ENCODE results near the gene CEP135. TPM values are rescaled to one million over a fixed set of nuclear protein-coding genes. Genes with fewer than 3 reads are reported as not detected.

CEP135 gene
- total and polyA plus RNA-seq, 4 donors: 1.1 to 13.5 (median 7.2) TPM

- no peak for ATAC-seq (ENCODE audit: low FRiP score)
- 44 to 47% methylated on average over 6 of the region's 6 CpGs for WGBS, 2 donors
These were observed 36.5 kb upstream of the CEP135 start for GRCh38 chr4:55912249-55912648.

GRCh38 chr4:55920571-55920970 is 28.2 kb upstream of the CEP135 start:
- no peaks in the 10 kb centered on the region for H3K27me3 ChIP-seq (ENCODE audit: control insufficient read depth in 1 of 2, insufficient read depth in 2 of 2, low read length in 1 of 2)
- no peaks in the 10 kb centered on the region for H3K36me3 ChIP-seq (ENCODE audit: control insufficient read depth in 1 of 2, insufficient read depth in 2 of 2, low read length in 1 of 2)
- WGBS, 2 donors: 58 to 66% methylated on average over 5 of the region's 5 CpGs
- H3K9me3 ChIP-seq (ENCODE audit: control insufficient read depth, low read length): no peaks in the 10 kb centered on the region
- H3K4me1 ChIP-seq (ENCODE audit: control insufficient read depth in 1 of 2, insufficient read depth in 2 of 2, low read length in 2 of 2): no peaks in the 10 kb centered on the region
- DNase-seq (peak in 1 of 2 donors; percentile 45), ATAC-seq (ENCODE audit: low FRiP score) (no peak)
- intact Hi-C loops (cut with DNase I): no loop called here
- H3K27ac ChIP-seq (ENCODE audit: low read depth in 1 of 2, low read length in 2 of 2): no peak overlapping the region
- H3K4me3 ChIP-seq (ENCODE audit: low read length in 2 of 2): no peak overlapping the region

More at GRCh38 chr4:55912249-55912648, 36.5 kb upstream of the CEP135 start:
- H3K9me3 ChIP-seq (ENCODE audit: control insufficient read depth, low read length): no peaks in the 10 kb centered on the region
- no peak overlapping the region for H3K27ac ChIP-seq (ENCODE audit: low read depth in 1 of 2, low read length in 2 of 2)
- no peaks in the 10 kb centered on the region for H3K27me3 ChIP-seq (ENCODE audit: control insufficient read depth in 1 of 2, insufficient read depth in 2 of 2, low read length in 1 of 2)
- DNase-seq: no peak
- H3K4me1 ChIP-seq (ENCODE audit: control insufficient read depth in 1 of 2, insufficient read depth in 2 of 2, low read length in 2 of 2): no peaks in the 10 kb centered on the region
- intact Hi-C loops (cut with DNase I): no loop called here
- H3K4me3 ChIP-seq (ENCODE audit: low read length in 2 of 2): no peak overlapping the region
- no peaks in the 10 kb centered on the region for H3K36me3 ChIP-seq (ENCODE audit: control insufficient read depth in 1 of 2, insufficient read depth in 2 of 2, low read length in 1 of 2)

DNA sequence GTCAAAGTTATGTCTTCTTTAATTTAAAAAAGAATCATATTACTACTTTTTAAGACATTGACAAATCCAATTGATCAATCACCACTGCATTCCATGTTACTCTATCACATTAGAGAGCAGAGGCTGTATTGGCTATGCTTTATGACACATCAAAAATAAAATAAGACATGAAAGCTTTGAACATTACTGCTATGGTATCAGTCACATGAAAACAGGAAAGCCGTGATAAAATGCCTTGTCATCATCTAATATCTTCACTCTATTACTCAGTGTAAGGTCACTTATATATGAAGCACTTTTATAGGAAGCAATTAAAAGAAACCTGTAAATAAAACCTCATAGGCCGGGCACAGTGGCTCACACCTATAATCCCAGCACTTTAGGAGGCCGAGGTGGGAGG is 27.7 kb upstream of the CEP135 start:
- no peaks in the 10 kb centered on the region for H3K36me3 ChIP-seq (ENCODE audit: control insufficient read depth in 1 of 2, insufficient read depth in 2 of 2, low read length in 1 of 2)
- H3K9me3 ChIP-seq (ENCODE audit: control insufficient read depth, low read length): no peaks in the 10 kb centered on the region
- DNase-seq (no peak), ATAC-seq (ENCODE audit: low FRiP score) (no peak)
- 85 to 90% methylated on average over 3 of the region's 3 CpGs for WGBS, 2 donors
- no peak overlapping the region for H3K27ac ChIP-seq (ENCODE audit: low read depth in 1 of 2, low read length in 2 of 2)
- H3K4me3 ChIP-seq (ENCODE audit: low read length in 2 of 2): no peak overlapping the region
- no peaks in the 10 kb centered on the region for H3K4me1 ChIP-seq (ENCODE audit: control insufficient read depth in 1 of 2, insufficient read depth in 2 of 2, low read length in 2 of 2)
- intact Hi-C loops (cut with DNase I): no loop called here
- no peaks in the 10 kb centered on the region for H3K27me3 ChIP-seq (ENCODE audit: control insufficient read depth in 1 of 2, insufficient read depth in 2 of 2, low read length in 1 of 2)

DNA sequence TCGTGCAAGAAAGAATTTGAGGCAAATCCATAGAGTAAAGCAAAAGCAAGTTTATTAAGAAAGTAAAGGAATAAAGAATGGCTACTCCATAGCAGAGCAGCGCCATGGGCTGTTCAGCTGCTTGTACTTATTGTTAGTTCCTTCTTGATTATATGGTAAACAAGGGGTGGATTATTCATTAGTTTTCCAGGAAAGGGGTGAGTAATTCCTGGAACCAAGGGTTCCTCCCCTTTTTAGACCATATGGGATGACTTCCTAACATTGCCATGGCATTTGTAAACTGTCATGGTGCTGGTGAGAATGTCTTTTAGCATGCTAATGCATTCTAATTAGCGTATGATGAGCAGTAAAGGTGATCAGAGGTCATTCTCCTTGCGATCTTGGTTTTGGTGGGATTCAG is 23.5 kb upstream of the CEP135 start:
- H3K27me3 ChIP-seq (ENCODE audit: control insufficient read depth in 1 of 2, insufficient read depth in 2 of 2, low read length in 1 of 2): no peaks in the 10 kb centered on the region
- no peaks in the 10 kb centered on the region for H3K4me1 ChIP-seq (ENCODE audit: control insufficient read depth in 1 of 2, insufficient read depth in 2 of 2, low read length in 2 of 2)
- H3K27ac ChIP-seq (ENCODE audit: low read depth in 1 of 2, low read length in 2 of 2): no peak overlapping the region
- intact Hi-C loops (cut with DNase I): no loop called here
- ATAC-seq (ENCODE audit: low FRiP score) (no peak), DNase-seq (no peak)
- H3K36me3 ChIP-seq (ENCODE audit: control insufficient read depth in 1 of 2, insufficient read depth in 2 of 2, low read length in 1 of 2): no peaks in the 10 kb centered on the region
- WGBS, 2 donors: 68 to 73% methylated on average over 4 of the region's 4 CpGs
- no peak overlapping the region for H3K4me3 ChIP-seq (ENCODE audit: low read length in 2 of 2)
- H3K9me3 ChIP-seq (ENCODE audit: control insufficient read depth, low read length): no peaks in the 10 kb centered on the region

GRCh38 chr4:55926610-55927009 is 22.1 kb upstream of the CEP135 start:
- no peaks in the 10 kb centered on the region for H3K27me3 ChIP-seq (ENCODE audit: control insufficient read depth in 1 of 2, insufficient read depth in 2 of 2, low read length in 1 of 2)
- no peak overlapping the region for H3K4me3 ChIP-seq (ENCODE audit: low read length in 2 of 2)
- ATAC-seq (ENCODE audit: low FRiP score): no peak
- no peaks in the 10 kb centered on the region for H3K9me3 ChIP-seq (ENCODE audit: control insufficient read depth, low read length)
- DNase-seq: no peak
- H3K4me1 ChIP-seq (ENCODE audit: control insufficient read depth in 1 of 2, insufficient read depth in 2 of 2, low read length in 2 of 2): no peaks in the 10 kb centered on the region
- H3K27ac ChIP-seq (ENCODE audit: low read depth in 1 of 2, low read length in 2 of 2): no peak overlapping the region
- intact Hi-C loops (cut with DNase I): no loop called here
- H3K36me3 ChIP-seq (ENCODE audit: control insufficient read depth in 1 of 2, insufficient read depth in 2 of 2, low read length in 1 of 2): no peaks in the 10 kb centered on the region

GRCh38 chr4:55927803-55928437 is 20.8 kb upstream of the CEP135 start:
- Histone ChIP-seq H3K36me3 (ENCODE audit: control insufficient read depth in 1 of 2, insufficient read depth in 2 of 2, low read length in 1 of 2) (no peaks in the 10 kb centered on the region), H3K4me3 (ENCODE audit: low read length in 2 of 2) (no peak overlapping the region), H3K9me3 (ENCODE audit: control insufficient read depth, low read length) (no peaks in the 10 kb centered on the region), H3K27me3 (ENCODE audit: control insufficient read depth in 1 of 2, insufficient read depth in 2 of 2, low read length in 1 of 2) (no peaks in the 10 kb centered on the region), H3K4me1 (ENCODE audit: control insufficient read depth in 1 of 2, insufficient read depth in 2 of 2, low read length in 2 of 2) (no peaks in the 10 kb centered on the region), H3K27ac (ENCODE audit: low read depth in 1 of 2, low read length in 2 of 2) (no peak overlapping the region)
- no peak for DNase-seq
- intact Hi-C loops (cut with DNase I): no loop called here
- no peak for ATAC-seq (ENCODE audit: low FRiP score)
- WGBS, 2 donors: 79 to 84% methylated on average over 2 of the region's 2 CpGs

DNA sequence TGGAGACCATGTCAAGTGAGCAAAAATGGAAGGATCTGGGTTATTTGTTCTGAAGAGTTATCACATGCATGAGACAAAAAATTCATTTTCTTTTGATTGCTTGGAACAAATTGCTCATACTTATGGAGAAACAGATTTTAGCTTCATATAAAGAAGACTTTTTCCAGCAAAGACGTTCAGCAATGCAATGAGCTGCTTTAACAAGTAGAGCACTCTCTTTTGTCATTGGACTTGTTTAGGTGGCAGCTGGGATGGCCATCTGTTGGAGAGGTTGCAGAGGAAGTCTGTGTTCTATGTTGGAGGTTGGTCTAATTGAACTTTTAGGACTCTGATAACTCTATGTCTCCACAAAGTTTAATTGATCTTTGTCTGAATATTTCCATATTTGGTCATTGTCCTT is 19.9 kb upstream of the CEP135 start:
- no peaks in the 10 kb centered on the region for H3K9me3 ChIP-seq (ENCODE audit: control insufficient read depth, low read length)
- no peak for DNase-seq
- intact Hi-C loops (cut with DNase I): no loop called here
- H3K27me3 ChIP-seq (ENCODE audit: control insufficient read depth in 1 of 2, insufficient read depth in 2 of 2, low read length in 1 of 2): no peaks in the 10 kb centered on the region
- H3K27ac ChIP-seq (ENCODE audit: low read depth in 1 of 2, low read length in 2 of 2): no peak overlapping the region
- H3K4me3 ChIP-seq (ENCODE audit: low read length in 2 of 2): no peak overlapping the region
- no peaks in the 10 kb centered on the region for H3K4me1 ChIP-seq (ENCODE audit: control insufficient read depth in 1 of 2, insufficient read depth in 2 of 2, low read length in 2 of 2)
- H3K36me3 ChIP-seq (ENCODE audit: control insufficient read depth in 1 of 2, insufficient read depth in 2 of 2, low read length in 1 of 2): no peaks in the 10 kb centered on the region
- 64 to 66% methylated on average over 1 of the region's 1 CpG for WGBS, 2 donors
- no peak for ATAC-seq (ENCODE audit: low FRiP score)

DNA sequence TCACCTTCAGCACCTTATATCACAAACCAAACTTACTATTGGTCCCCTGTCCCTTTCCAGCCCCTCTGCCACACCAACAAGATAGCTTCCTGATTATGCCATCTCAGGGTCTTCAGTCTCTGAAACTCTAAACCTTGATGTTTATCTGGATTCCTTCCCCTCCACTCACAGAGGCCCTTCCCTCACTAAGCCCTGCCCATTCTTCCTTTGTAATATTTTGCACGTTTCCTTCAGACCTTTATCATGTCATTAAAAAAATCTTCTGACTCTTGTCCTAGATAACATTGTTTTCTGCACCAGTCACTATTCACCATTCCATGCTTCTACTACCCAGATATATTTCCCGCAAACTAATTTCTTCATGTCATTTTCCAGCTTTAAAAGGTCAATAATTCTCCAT is 17.7 kb upstream of the CEP135 start:
- 60 to 67% methylated on average over 2 of the region's 2 CpGs for WGBS, 2 donors
- no peaks in the 10 kb centered on the region for H3K4me1 ChIP-seq (ENCODE audit: control insufficient read depth in 1 of 2, insufficient read depth in 2 of 2, low read length in 2 of 2)
- no peaks in the 10 kb centered on the region for H3K27me3 ChIP-seq (ENCODE audit: control insufficient read depth in 1 of 2, insufficient read depth in 2 of 2, low read length in 1 of 2)

DNA sequence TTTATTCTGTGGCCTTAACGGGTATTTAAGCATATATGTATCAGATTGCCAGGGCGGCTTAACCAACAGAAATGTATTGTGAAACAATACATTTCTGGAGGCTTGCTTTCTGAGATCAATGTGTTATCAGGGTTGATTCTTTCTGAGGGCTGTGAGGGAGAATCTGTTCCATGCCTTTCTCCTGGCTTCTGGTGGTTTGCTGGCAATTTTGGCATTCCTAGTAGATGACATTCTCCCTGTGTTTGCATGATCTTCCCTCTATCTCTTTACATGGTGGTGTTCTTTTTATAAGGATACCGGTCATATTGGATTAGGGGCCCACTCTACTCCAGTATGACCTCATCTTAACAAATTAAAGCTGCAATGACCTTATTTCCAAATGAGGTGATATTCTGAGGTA is 16.9 kb upstream of the CEP135 start:
- DNase-seq (no peak), ATAC-seq (ENCODE audit: low FRiP score) (no peak)
- Histone ChIP-seq H3K4me1 (ENCODE audit: control insufficient read depth in 1 of 2, insufficient read depth in 2 of 2, low read length in 2 of 2) (no peaks in the 10 kb centered on the region), H3K36me3 (ENCODE audit: control insufficient read depth in 1 of 2, insufficient read depth in 2 of 2, low read length in 1 of 2) (no peaks in the 10 kb centered on the region), H3K9me3 (ENCODE audit: control insufficient read depth, low read length) (no peaks in the 10 kb centered on the region), H3K4me3 (ENCODE audit: low read length in 2 of 2) (no peak overlapping the region), H3K27ac (ENCODE audit: low read depth in 1 of 2, low read length in 2 of 2) (no peak overlapping the region), H3K27me3 (ENCODE audit: control insufficient read depth in 1 of 2, insufficient read depth in 2 of 2, low read length in 1 of 2) (no peaks in the 10 kb centered on the region)
- 69 to 70% methylated on average over 3 of the region's 3 CpGs for WGBS, 2 donors
- intact Hi-C loops (cut with DNase I): no loop called here

More for the DNA sequence above, 17.7 kb upstream of the CEP135 start:
- DNase-seq: no peak
- Histone ChIP-seq H3K4me3 (ENCODE audit: low read length in 2 of 2) (no peak overlapping the region), H3K27ac (ENCODE audit: low read depth in 1 of 2, low read length in 2 of 2) (no peak overlapping the region), H3K9me3 (ENCODE audit: control insufficient read depth, low read length) (no peaks in the 10 kb centered on the region), H3K36me3 (ENCODE audit: control insufficient read depth in 1 of 2, insufficient read depth in 2 of 2, low read length in 1 of 2) (no peaks in the 10 kb centered on the region)
- ATAC-seq (ENCODE audit: low FRiP score): no peak
- intact Hi-C loops (cut with DNase I): no loop called here
